NT2/D1 (cell line): ENCODE data around the gene TGM2.

ENCODE experiments used
- SUZ12 ChIP-seq: IDR thresholded peaks from 2 replicates; pipeline ENCODE4 v1.6.1; 2011; ENCODE audit not compliant: insufficient read length, insufficient read depth; ENCODE audit errors: extremely low read depth
- YY1 ChIP-seq: IDR thresholded peaks from 2 replicates; pipeline ENCODE4 v1.6.1; 2011; ENCODE audit not compliant: insufficient read length, insufficient read depth
- ZNF274 ChIP-seq: IDR thresholded peaks from 2 replicates; pipeline ENCODE4 v1.6.1; 2011; ENCODE audit warnings: mild to moderate bottlenecking, low read depth, low read length

- TF ChIP-seq YY1 (no peak), SUZ12 (no peak), ZNF274 (no peak)
Observed at GRCh38 chr20:38108986-38109541, 56.0 kb downstream of the TGM2 start.
